ENCODE data around the gene TPRN.

GRCh38 chr9:137160054-137160425, 40.5 kb downstream of the TPRN start:
- TF ChIP-seq, protein P1, sequence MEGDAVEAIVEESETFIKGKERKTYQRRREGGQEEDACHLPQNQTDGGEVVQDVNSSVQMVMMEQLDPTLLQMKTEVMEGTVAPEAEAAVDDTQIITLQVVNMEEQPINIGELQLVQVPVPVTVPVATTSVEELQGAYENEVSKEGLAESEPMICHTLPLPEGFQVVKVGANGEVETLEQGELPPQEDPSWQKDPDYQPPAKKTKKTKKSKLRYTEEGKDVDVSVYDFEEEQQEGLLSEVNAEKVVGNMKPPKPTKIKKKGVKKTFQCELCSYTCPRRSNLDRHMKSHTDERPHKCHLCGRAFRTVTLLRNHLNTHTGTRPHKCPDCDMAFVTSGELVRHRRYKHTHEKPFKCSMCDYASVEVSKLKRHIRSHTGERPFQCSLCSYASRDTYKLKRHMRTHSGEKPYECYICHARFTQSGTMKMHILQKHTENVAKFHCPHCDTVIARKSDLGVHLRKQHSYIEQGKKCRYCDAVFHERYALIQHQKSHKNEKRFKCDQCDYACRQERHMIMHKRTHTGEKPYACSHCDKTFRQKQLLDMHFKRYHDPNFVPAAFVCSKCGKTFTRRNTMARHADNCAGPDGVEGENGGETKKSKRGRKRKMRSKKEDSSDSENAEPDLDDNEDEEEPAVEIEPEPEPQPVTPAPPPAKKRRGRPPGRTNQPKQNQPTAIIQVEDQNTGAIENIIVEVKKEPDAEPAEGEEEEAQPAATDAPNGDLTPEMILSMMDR (IDR thresholded peaks at IDR 0.05) = no peak
- no peak for TF ChIP-seq ZFX (IDR thresholded peaks at IDR 0.05; ENCODE audit: borderline replicate concordance)

All from 22Rv1 (cell line).